ENCODE results near the gene TEDC1. TPM values are rescaled to one million over a fixed set of nuclear protein-coding genes. Genes with fewer than 3 reads are reported as not detected.

Gene TEDC1
- total RNA-seq, 1 experiment from 2014 or later: 17.9 TPM

DNA sequence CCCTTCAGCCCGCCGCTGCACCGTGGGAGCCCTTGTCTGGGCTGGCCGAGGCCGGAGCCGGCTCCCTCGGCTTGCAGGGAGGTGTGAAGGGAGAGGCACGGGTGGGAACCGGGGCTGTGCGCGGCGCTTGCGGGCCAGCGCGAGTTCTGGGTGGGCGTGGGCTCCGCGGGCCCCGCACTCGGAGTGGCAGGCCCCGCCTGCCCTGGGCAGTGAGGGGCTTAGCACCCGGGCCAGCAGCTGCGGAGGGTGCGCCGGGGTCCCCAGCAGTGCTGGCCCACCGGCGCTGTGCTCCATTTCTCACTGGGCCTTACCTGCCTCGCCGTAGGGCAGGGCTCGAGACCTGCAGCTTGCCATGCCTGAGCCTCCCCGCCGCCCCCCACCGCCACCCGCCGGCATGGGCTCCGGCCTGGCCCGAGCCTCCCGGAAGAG lies 56.7 kb downstream of the TEDC1 start:
- H3K4me1 Mint-ChIP-seq: no peaks in the 10 kb centered on the region
- DNase-seq (ENCODE audit: low spot score) (no peak), ATAC-seq (no peak)
- POLR2A ChIA-PET: interaction anchor here (0.5 kb wide), 1 partner anchor 266 kb away, joined by 3 read pairs; no protein-coding TSS in a partner anchor
- CTCF ChIA-PET: interaction anchor here (1.3 kb wide), 1 partner anchor 10 kb away, joined by 3 read pairs; no protein-coding TSS in a partner anchor
- H3K9me3 Mint-ChIP-seq: peaks cover 60% of the 10 kb centered on the region
- H3K4me3 Mint-ChIP-seq: no peak overlapping the region
- no peak overlapping the region for H3K27ac Mint-ChIP-seq
- TF ChIP-seq ETV6 (CRISPR knock-in tag; IDR thresholded peaks at IDR 0.05) (no peak), GTF2I (CRISPR knock-in tag; conservative IDR thresholded peaks at IDR 0.05) (no peak), SMAD3 (CRISPR knock-in tag; IDR thresholded peaks at IDR 0.05; ENCODE audit: borderline replicate concordance) (no peak), GABPB1 (CRISPR knock-in tag; IDR thresholded peaks at IDR 0.05) (no peak), TEAD1 (CRISPR knock-in tag; IDR thresholded peaks at IDR 0.05) (no peak)
- TF ChIP-seq, protein P1, sequence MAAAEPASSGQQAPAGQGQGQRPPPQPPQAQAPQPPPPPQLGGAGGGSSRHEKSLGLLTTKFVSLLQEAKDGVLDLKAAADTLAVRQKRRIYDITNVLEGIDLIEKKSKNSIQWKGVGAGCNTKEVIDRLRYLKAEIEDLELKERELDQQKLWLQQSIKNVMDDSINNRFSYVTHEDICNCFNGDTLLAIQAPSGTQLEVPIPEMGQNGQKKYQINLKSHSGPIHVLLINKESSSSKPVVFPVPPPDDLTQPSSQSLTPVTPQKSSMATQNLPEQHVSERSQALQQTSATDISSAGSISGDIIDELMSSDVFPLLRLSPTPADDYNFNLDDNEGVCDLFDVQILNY (CRISPR knock-in tag; IDR thresholded peaks at IDR 0.05): no peak
- peaks cover 46% of the 10 kb centered on the region for H3K36me3 Mint-ChIP-seq
- peaks cover 18% of the 10 kb centered on the region for H3K27me3 Mint-ChIP-seq (ENCODE audit: low read depth)

Other genes with a start within 250 kb of the TEDC1 start
- gene BTBD6, start 242.7 kb upstream of the TEDC1 start, total RNA-seq (2021): 7.8 to 10.0 TPM (median 8.3 TPM) in 3 replicates
- gene BRF1, start 190.2 kb upstream of the TEDC1 start, total RNA-seq (2021): 23.9 to 26.5 TPM (median 26.4 TPM) in 3 replicates
- 90.7 to 100 TPM (median 98.0 TPM) in 3 replicates for gene PACS2, start 176.5 kb upstream of the TEDC1 start, total RNA-seq (2021)
- 0.55 to 2.2 TPM (median 0.87 TPM) in 3 replicates for gene TEX22, start 92.7 kb upstream of the TEDC1 start, total RNA-seq (2021)
- gene MTA1, start 71.4 kb upstream of the TEDC1 start, total RNA-seq (2021): 248 to 279 TPM (median 251 TPM) in 3 replicates
- 4.6 to 5.4 TPM (median 5.0 TPM) in 3 replicates for gene CRIP2, start 16.4 kb upstream of the TEDC1 start, total RNA-seq (2021)
- gene CRIP1, start 4.4 kb upstream of the TEDC1 start, total RNA-seq (2021): 4.8 to 9.0 TPM (median 5.8 TPM) in 3 replicates
- gene TMEM121, start 35.3 kb downstream of the TEDC1 start, total RNA-seq (2021): 0.81 to 1.9 TPM (median 1.5 TPM) in 3 replicates